Measurements from ENCODE around the gene PLS1. TPM values are rescaled to one million over a fixed set of nuclear protein-coding genes. Genes with fewer than 3 reads are reported as not detected.

The PLS1 gene, protein sequence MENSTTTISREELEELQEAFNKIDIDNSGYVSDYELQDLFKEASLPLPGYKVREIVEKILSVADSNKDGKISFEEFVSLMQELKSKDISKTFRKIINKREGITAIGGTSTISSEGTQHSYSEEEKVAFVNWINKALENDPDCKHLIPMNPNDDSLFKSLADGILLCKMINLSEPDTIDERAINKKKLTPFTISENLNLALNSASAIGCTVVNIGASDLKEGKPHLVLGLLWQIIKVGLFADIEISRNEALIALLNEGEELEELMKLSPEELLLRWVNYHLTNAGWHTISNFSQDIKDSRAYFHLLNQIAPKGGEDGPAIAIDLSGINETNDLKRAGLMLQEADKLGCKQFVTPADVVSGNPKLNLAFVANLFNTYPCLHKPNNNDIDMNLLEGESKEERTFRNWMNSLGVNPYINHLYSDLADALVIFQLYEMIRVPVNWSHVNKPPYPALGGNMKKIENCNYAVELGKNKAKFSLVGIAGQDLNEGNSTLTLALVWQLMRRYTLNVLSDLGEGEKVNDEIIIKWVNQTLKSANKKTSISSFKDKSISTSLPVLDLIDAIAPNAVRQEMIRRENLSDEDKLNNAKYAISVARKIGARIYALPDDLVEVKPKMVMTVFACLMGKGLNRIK
- total RNA-seq (2021; ENCODE audit: unreplicated experiment) (38.8 TPM), Bru-seq, nascent RNA (percentile 63 among the genes with signal in this experiment), BruChase-seq, experiment 1, labeled RNA remaining after a 6-hour chase (percentile 67 among the genes with signal in this experiment), BruChase-seq, experiment 2, labeled RNA remaining after a 2-hour chase (percentile 57 among the genes with signal in this experiment)
- polyA plus RNA-seq (2012): 15.7 and 20.5 TPM in 2 replicates
- long read RNA-seq, transcript PLS1-202 (16 exons, 3,706 nt): major isoform, 91 of 134 reads
- long read RNA-seq, partial matches to known transcripts: 11 of 134 reads
- long read RNA-seq, other reads (novel, unspliced or antisense): 32 of 134 reads

DNA sequence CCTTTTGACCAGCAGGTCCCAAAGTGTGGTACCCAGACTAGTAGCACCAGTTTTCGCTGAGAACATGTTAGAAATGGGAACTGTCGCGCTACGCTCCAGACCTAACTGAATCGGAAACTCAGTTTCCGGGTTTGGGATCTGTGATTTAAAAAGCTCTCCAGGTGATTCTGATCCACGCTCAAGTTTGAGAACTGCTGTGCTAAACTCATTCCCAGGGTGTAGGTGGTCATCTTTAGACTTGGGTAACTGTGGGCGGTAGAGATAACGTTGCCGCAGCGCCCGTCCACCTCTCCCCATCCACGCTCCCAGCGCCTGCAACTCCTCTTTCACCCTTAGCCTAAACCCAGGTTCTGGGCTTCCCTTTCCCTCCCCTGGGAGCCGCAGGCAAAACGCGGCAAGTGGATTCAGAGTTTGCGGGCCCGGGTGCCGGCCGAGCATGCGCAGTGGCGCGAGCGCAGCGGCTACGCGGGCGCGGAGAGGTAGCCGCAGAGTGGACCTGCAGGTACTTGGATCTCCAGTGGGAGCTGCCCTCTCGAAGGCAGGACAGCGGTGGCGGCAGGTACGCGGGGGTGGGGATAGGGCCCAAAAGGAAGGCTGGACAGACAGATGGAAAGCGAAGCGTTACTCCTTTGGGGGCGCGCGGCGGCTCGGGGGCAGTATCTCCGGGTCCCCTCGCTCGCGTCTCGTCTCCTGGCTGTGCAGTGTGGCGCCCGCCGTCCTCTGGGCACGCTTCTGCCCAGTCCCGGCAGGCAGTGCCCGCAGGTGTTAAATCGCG, at the start of gene PLS1:
TSS of gene PLS1 (plus strand) at position 443 of the 775 bp plus-strand sequence. CDS start 67,845 bp downstream, outside the sequence.
- BruUV-seq (replicated peaks): no TSS peak
- CTCF ChIA-PET: interaction anchor here (0.7 kb wide), 1 partner anchor 9 kb away, joined by 3 read pairs; no protein-coding TSS in a partner anchor

More for the DNA sequence above, at the start of gene PLS1:
- peak; percentile 86 for DNase-seq (ENCODE audit: low read depth, low spot score)
- Histone ChIP-seq H3K4me2 (ENCODE audit: low read length) (peak within 1 kb of the TSS; percentile 89), H3K79me2 (ENCODE audit: insufficient read depth, low read length) (peaks cover 13% of the 10 kb centered on the region; the same call in 1 of the 2 replicates), H3K4me1 (ENCODE audit: control insufficient read depth in 1 of 2, insufficient read depth in 2 of 2, low read length in 2 of 2) (peaks cover 20 to 28% of the 10 kb centered on the region in 2 experiments), H2AFZ (ENCODE audit: low read depth, low read length, poor library complexity, severe bottlenecking) (peak within 1 kb of the TSS; percentile 97), H3K9me3 (ENCODE audit: control insufficient read depth in 1 of 2, insufficient read depth in 1 of 2, low read depth in 1 of 2, low read length in 2 of 2) (no peaks in the 10 kb centered on the region), H3K36me3 (ENCODE audit: control insufficient read depth in 1 of 2, insufficient read depth in 2 of 2, low read length in 2 of 2) (no peaks in the 10 kb centered on the region), H3K9me2 (ENCODE audit: insufficient read depth) (no peaks in the 10 kb centered on the region), H3K27me3 (ENCODE audit: insufficient read depth, low read length) (no peaks in the 10 kb centered on the region), H4K20me1 (ENCODE audit: insufficient read depth) (no peaks in the 10 kb centered on the region), H3K27ac (ENCODE audit: low read depth, low read length) (peak within 1 kb of the TSS; percentile 78), H3K4me3 (replicated peaks in 1 of 2; ENCODE audit: low read depth in 1 of 2, low read length in 2 of 2) (peak within 1 kb of the TSS; percentile 64 to 75), H3K9ac (ENCODE audit: low read length) (peak within 1 kb of the TSS; percentile 62)
- peak; percentile 86 for TF ChIP-seq MAX (IDR thresholded peaks at IDR 0.05)
- peak; percentile 86 for TF ChIP-seq YY1 (IDR thresholded peaks at IDR 0.05; ENCODE audit: extremely low read depth, insufficient replicate concordance, low read depth, low read length)
- 0 out of 2 replicates have a peak, but pooled peaks have one; percentile 42 for TF ChIP-seq EGR1 (IDR thresholded peaks at IDR 0.05; ENCODE audit: low read depth)
- 0 out of 2 replicates have a peak, but pooled peaks have one; percentile 6 for TF ChIP-seq RAD21 (IDR thresholded peaks at IDR 0.05; ENCODE audit: low read depth)
- TF ChIP-seq ELF1 (IDR thresholded peaks at IDR 0.05; ENCODE audit: borderline replicate concordance, low read depth): peak; percentile 62
- peak; percentile 65 for TF ChIP-seq JUND (IDR thresholded peaks at IDR 0.05)
- TF ChIP-seq, protein P1, sequence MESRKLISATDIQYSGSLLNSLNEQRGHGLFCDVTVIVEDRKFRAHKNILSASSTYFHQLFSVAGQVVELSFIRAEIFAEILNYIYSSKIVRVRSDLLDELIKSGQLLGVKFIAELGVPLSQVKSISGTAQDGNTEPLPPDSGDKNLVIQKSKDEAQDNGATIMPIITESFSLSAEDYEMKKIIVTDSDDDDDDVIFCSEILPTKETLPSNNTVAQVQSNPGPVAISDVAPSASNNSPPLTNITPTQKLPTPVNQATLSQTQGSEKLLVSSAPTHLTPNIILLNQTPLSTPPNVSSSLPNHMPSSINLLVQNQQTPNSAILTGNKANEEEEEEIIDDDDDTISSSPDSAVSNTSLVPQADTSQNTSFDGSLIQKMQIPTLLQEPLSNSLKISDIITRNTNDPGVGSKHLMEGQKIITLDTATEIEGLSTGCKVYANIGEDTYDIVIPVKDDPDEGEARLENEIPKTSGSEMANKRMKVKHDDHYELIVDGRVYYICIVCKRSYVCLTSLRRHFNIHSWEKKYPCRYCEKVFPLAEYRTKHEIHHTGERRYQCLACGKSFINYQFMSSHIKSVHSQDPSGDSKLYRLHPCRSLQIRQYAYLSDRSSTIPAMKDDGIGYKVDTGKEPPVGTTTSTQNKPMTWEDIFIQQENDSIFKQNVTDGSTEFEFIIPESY (IDR thresholded peaks at IDR 0.05; ENCODE audit: extremely low read depth, insufficient replicate concordance, low read length): peak; percentile 13
- TF ChIP-seq SIN3A (IDR thresholded peaks at IDR 0.05; ENCODE audit: low read depth): peak; percentile 84
- TF ChIP-seq TCF7L2 (IDR thresholded peaks at IDR 0.05; ENCODE audit: borderline replicate concordance, extremely low read depth, insufficient read depth, insufficient read length): peak; percentile 46
- TF ChIP-seq SP1 (IDR thresholded peaks at IDR 0.05; ENCODE audit: low read depth): peak; percentile 96
- TF ChIP-seq CEBPB (IDR thresholded peaks at IDR 0.05; ENCODE audit: low read depth): no peak
- peak; percentile 94 for TF ChIP-seq POLR2A (IDR thresholded peaks at IDR 0.05; ENCODE audit: borderline replicate concordance, extremely low read depth, insufficient read depth, insufficient read length)
- TF ChIP-seq CBX3 (IDR thresholded peaks at IDR 0.05; ENCODE audit: low read depth): peak; percentile 87; the same call in 1 of the 2 replicates
- TF ChIP-seq CTCF (IDR thresholded peaks at IDR 0.05 in 2 of 3, conservative IDR thresholded peaks at IDR 0.05 in 1 of 3; ENCODE audit: borderline replicate concordance in 1 of 3, insufficient read depth in 1 of 3, low read depth in 2 of 3, low read length in 2 of 3): no peak
- peak; percentile 92 for TF ChIP-seq POLR2AphosphoS5 (IDR thresholded peaks at IDR 0.05; ENCODE audit: low read depth, low read length)
- no peak for TF ChIP-seq SRF (IDR thresholded peaks at IDR 0.05; ENCODE audit: low read depth)
- POLR2A ChIA-PET: no interaction called here
- ATAC-seq: peak; percentile 88
- RAD21 ChIA-PET (ENCODE audit: low non-redundant PET in 1 of 2, low total read pairs in 2 of 2, uncharacterized antibody in 2 of 2, unreplicated experiment in 2 of 2): interaction anchor here in 1 of 2 experiments (0.7 kb wide), 1 partner anchor 405 kb away, joined by 3 read pairs; no protein-coding TSS in a partner anchor
- intact Hi-C loops (cut with micrococcal nuclease): loop anchor here (5.0 kb wide), 1 partner anchor 131 kb away; no protein-coding TSS in a partner anchor

Measured in HCT116 (cell line).